Mesenchymal stem cell (in vitro differentiated cells and primary cell): ENCODE results near the gene TNFRSF8.

Source experiments
- DNase-seq: peaks from one replicate; pipeline ENCODE4 v3.0.0-alpha.2; 2013
- H2AFZ ChIP-seq: one replicate; pipeline ENCODE4 v1.6.1; 2013; ENCODE audit warnings: low read depth, mild to moderate bottlenecking, control low read depth, inconsistent platforms, low read length, moderate library complexity
- H2AK5ac ChIP-seq: 2 replicates; pipeline ENCODE4 v1.6.1; 2013; ENCODE audit warnings: low read length, moderate library complexity, mild to moderate bottlenecking, inconsistent platforms; ENCODE audit not compliant: severe bottlenecking
- H2BK120ac ChIP-seq: one replicate; pipeline ENCODE4 v1.6.1; 2013; ENCODE audit warnings: low read depth, mild to moderate bottlenecking, inconsistent platforms, low read length, moderate library complexity
- H2BK12ac ChIP-seq, 2 experiments: one replicate each; pipeline ENCODE4 v1.6.1; 2013; ENCODE audit warnings: inconsistent platforms in 2 of 2, low read length in 2 of 2, mild to moderate bottlenecking in 2 of 2, moderate library complexity in 2 of 2, control low read depth in 1 of 2
- H2BK15ac ChIP-seq: one replicate; pipeline ENCODE4 v1.6.1; 2013; ENCODE audit warnings: mild to moderate bottlenecking, low read depth, inconsistent platforms; ENCODE audit not compliant: poor library complexity, severe bottlenecking
- H2BK5ac ChIP-seq: 2 replicates; pipeline ENCODE4 v1.6.1; 2013; ENCODE audit warnings: low read depth, mild to moderate bottlenecking, low read length, control low read depth, inconsistent platforms; ENCODE audit not compliant: poor library complexity, severe bottlenecking
- H3K14ac ChIP-seq, 2 experiments: one replicate each; pipeline ENCODE4 v1.6.1; 2013; ENCODE audit warnings: inconsistent platforms in 2 of 2, low read length in 2 of 2, control low read depth in 1 of 2, mild to moderate bottlenecking in 1 of 2, moderate library complexity in 1 of 2
- H3K18ac ChIP-seq, 2 experiments: one replicate each; pipeline ENCODE4 v1.6.1; 2013; ENCODE audit warnings: inconsistent platforms in 2 of 2, low read length in 2 of 2, control low read depth in 1 of 2, low read depth in 1 of 2, mild to moderate bottlenecking in 1 of 2
- H3K23ac ChIP-seq, 2 experiments: one replicate each; pipeline ENCODE4 v1.6.1; 2013; ENCODE audit warnings: inconsistent platforms in 2 of 2, low read length in 2 of 2, mild to moderate bottlenecking in 2 of 2, moderate library complexity in 2 of 2, control low read depth in 1 of 2
- H3K27ac ChIP-seq: 2 replicates; pipeline ENCODE4 v1.5.1; 2013; ENCODE audit warnings: mild to moderate bottlenecking, moderate library complexity, low read length, control low read depth, inconsistent platforms; ENCODE audit not compliant: poor library complexity, severe bottlenecking
- H3K27me3 ChIP-seq, 2 experiments: 2 replicates each; pipeline versions ENCODE4 v1.6.1 to v1.7.0; 2013; ENCODE audit warnings: low read length in 2 of 2, mild to moderate bottlenecking in 2 of 2, moderate library complexity in 2 of 2, control low read depth in 1 of 2, inconsistent platforms in 1 of 2; ENCODE audit not compliant: control insufficient read depth in 1 of 2, insufficient read depth in 1 of 2
- H3K36me3 ChIP-seq, 2 experiments: 2 replicates each; pipeline versions ENCODE4 v1.6.1 to v1.7.0; 2013; ENCODE audit warnings: low read length in 2 of 2, control low read depth in 1 of 2, inconsistent platforms in 1 of 2, low read depth in 1 of 2, mild to moderate bottlenecking in 1 of 2; ENCODE audit not compliant: insufficient read depth in 2 of 2, control insufficient read depth in 1 of 2
- H3K4ac ChIP-seq, 2 experiments: one replicate each; pipeline ENCODE4 v1.6.1; 2013; ENCODE audit warnings: inconsistent platforms in 2 of 2, low read length in 2 of 2, mild to moderate bottlenecking in 2 of 2, moderate library complexity in 2 of 2, control low read depth in 1 of 2, low read depth in 1 of 2
- H3K4me1 ChIP-seq: 2 replicates; pipeline ENCODE4 v1.6.1; 2013; ENCODE audit warnings: low read depth, low read length, control low read depth; ENCODE audit not compliant: control insufficient read depth, insufficient read depth
- H3K4me2 ChIP-seq: 2 replicates; pipeline ENCODE4 v1.6.1; 2013; ENCODE audit warnings: low read length, mild to moderate bottlenecking, inconsistent platforms; ENCODE audit not compliant: poor library complexity, severe bottlenecking
- H3K4me3 ChIP-seq, 2 experiments: 2 replicates each; pipeline versions ENCODE4 v1.5.1 to v1.7.0; 2013; ENCODE audit warnings: low read length in 2 of 2, mild to moderate bottlenecking in 2 of 2, control low read depth in 1 of 2, low read depth in 1 of 2; ENCODE audit not compliant: insufficient read depth in 1 of 2
- H3K79me1 ChIP-seq: replicated peaks from 2 replicates; pipeline ENCODE4 v1.6.1; 2013; ENCODE audit warnings: mild to moderate bottlenecking, control low read depth, low read length, inconsistent platforms; ENCODE audit not compliant: poor library complexity, severe bottlenecking
- H3K9ac ChIP-seq: 2 replicates; pipeline ENCODE4 v1.7.0; 2013; ENCODE audit warnings: mild to moderate bottlenecking, low read length, moderate library complexity
- H3K9me3 ChIP-seq: 2 replicates; pipeline ENCODE4 v1.7.0; 2013; ENCODE audit warnings: mild to moderate bottlenecking, low read length; ENCODE audit not compliant: control insufficient read depth
- H4K8ac ChIP-seq: one replicate; pipeline ENCODE4 v1.6.1; 2013; ENCODE audit warnings: inconsistent platforms, mild to moderate bottlenecking, low read length, moderate library complexity
- H4K91ac ChIP-seq: one replicate; pipeline ENCODE4 v1.6.1; 2013; ENCODE audit warnings: mild to moderate bottlenecking, low read length, inconsistent platforms
- WGBS: methylation state at CpG from one replicate; pipeline ENCODE4 v1.1.7; 2013; ENCODE audit warnings: mixed read lengths; 5-methylcytosine and 5-hydroxymethylcytosine counted together

TNFRSF8 gene

GRCh38 chr1:12141163-12141850 is 78.2 kb downstream of the TNFRSF8 start:
- Histone ChIP-seq H2BK12ac (peak overlapping the region in 1 of 2 experiments; percentile 7), H3K4me2 (no peak overlapping the region), H3K27me3 (no peaks in the 10 kb centered on the region), H3K4ac (peak overlapping the region in 1 of 2 experiments; percentile 35), H3K9ac (no peak overlapping the region), H3K18ac (no peak overlapping the region), H4K91ac (no peak overlapping the region), H3K23ac (no peak overlapping the region), H2BK5ac (no peak overlapping the region), H3K14ac (no peak overlapping the region), H4K8ac (no peak overlapping the region), H2AFZ (no peak overlapping the region), H3K4me1 (peaks cover 13% of the 10 kb centered on the region), H3K36me3 (no peaks in the 10 kb centered on the region), H3K4me3 (no peak overlapping the region), H3K9me3 (no peaks in the 10 kb centered on the region), H2AK5ac (no peak overlapping the region), H2BK120ac (no peak overlapping the region), H2BK15ac (no peak overlapping the region), H3K79me1 (no peaks in the 10 kb centered on the region), H3K27ac (no peak overlapping the region)
- no peak for DNase-seq
- WGBS, result 91% methylated on average over 21 of the region's 21 CpGs

- Histone ChIP-seq H3K4me1 (peaks cover 13% of the 10 kb centered on the region), H3K4me3 (no peak overlapping the region), H2AK5ac (no peak overlapping the region), H2BK120ac (peak overlapping the region; percentile 6), H3K4me2 (no peak overlapping the region), H3K9me3 (no peaks in the 10 kb centered on the region), H4K91ac (peak overlapping the region; percentile 5), H4K8ac (peak overlapping the region; percentile 40), H3K14ac (no peak overlapping the region), H3K27ac (no peak overlapping the region), H3K36me3 (no peaks in the 10 kb centered on the region), H2BK5ac (no peak overlapping the region), H2AFZ (no peak overlapping the region), H3K4ac (peak overlapping the region in 1 of 2 experiments; percentile 35), H3K27me3 (no peaks in the 10 kb centered on the region), H3K79me1 (no peaks in the 10 kb centered on the region), H3K9ac (no peak overlapping the region), H2BK15ac (no peak overlapping the region), H2BK12ac (peak overlapping the region; percentile 73 to 79), H3K23ac (no peak overlapping the region), H3K18ac (peak overlapping the region in 1 of 2 experiments; percentile 31)
- 81% methylated on average over 18 of the region's 18 CpGs for WGBS
- no peak for DNase-seq
Observed at GRCh38 chr1:12142141-12142823, 79.2 kb downstream of the TNFRSF8 start.

GRCh38 chr1:12142891-12143630 is 80.0 kb downstream of the TNFRSF8 start:
- H3K9ac ChIP-seq, result peak overlapping the region; percentile 31
- H3K4me3 ChIP-seq, result no peak overlapping the region
- H3K9me3 ChIP-seq, result no peaks in the 10 kb centered on the region
- H3K18ac ChIP-seq, result peak overlapping the region; percentile 69 to 90
- H3K4ac ChIP-seq, result peak overlapping the region in 1 of 2 experiments; percentile 58
- H3K79me1 ChIP-seq, result no peaks in the 10 kb centered on the region
- no peaks in the 10 kb centered on the region for H3K27me3 ChIP-seq
- H3K23ac ChIP-seq, result no peak overlapping the region
- peak overlapping the region; percentile 82 for H4K8ac ChIP-seq
- H3K14ac ChIP-seq, result peak overlapping the region in 1 of 2 experiments; percentile 27
- H2BK15ac ChIP-seq, result peak overlapping the region; percentile 82
- peak overlapping the region; percentile 76 to 79 for H2BK12ac ChIP-seq
- no peak overlapping the region for H3K27ac ChIP-seq
- H4K91ac ChIP-seq, result peak overlapping the region; percentile 89
- H3K36me3 ChIP-seq, result no peaks in the 10 kb centered on the region
- no peak overlapping the region for H3K4me2 ChIP-seq
- H2AFZ ChIP-seq, result no peak overlapping the region
- WGBS, result 94% methylated on average over 21 of the region's 21 CpGs
- no peak overlapping the region for H2AK5ac ChIP-seq
- no peak for DNase-seq
- H3K4me1 ChIP-seq, result peaks cover 14% of the 10 kb centered on the region
- no peak overlapping the region for H2BK5ac ChIP-seq
- peak overlapping the region; percentile 90 for H2BK120ac ChIP-seq
